Measurements from ENCODE around the gene CERS4. TPM values are rescaled to one million over a fixed set of nuclear protein-coding genes. Genes with fewer than 3 reads are reported as not detected.

Gene CERS4
- total and polyA plus RNA-seq, 2 donors (not counting 3 experiments of a cell fraction or from before 2014, with no cell fraction given): 4.9 to 7.7 TPM

DNA sequence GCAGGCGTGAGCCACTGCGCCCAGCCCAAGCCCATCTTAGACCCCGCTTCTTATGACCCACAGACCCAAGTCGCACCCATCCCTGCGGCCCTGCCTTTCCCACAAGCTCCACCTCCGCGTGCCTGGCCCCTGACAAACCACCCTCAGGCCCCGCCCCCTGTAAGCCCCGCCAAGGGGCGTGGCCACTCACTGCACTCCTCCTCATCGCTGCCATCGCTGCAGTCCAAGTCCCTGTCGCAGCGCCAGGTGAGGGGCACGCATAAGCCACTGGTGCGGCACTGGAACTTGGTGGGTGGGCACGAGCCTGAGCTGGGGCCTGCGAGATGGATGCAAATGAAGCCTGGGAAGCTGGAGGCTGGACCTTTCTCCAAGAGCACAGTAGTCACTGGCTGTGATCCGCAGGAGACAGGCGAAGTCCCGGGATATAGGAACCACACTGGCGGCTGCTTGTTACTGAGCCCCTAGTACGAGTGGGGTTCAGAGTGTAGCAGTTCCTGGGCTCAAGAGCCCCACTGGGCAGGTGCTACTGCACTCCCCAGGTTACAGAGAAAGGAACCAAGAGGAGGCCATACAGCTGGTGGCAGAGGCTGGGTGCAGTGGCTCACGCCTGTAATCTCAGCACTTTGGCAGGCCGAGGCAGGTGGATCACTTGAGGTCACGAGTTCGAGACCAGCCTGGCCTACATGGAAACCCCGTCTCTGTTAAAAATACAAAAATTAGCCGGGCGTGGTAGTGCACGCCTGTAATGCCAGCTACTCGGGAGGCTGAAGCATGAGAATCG is 95.9 kb downstream of the CERS4 start:
- H3K9ac ChIP-seq (replicated peaks; ENCODE audit: extremely low read depth, insufficient read depth, low read length): no peak overlapping the region
- H3K27me3 ChIP-seq (ENCODE audit: control insufficient read depth in 2 of 2, insufficient read depth in 2 of 2, low read length in 2 of 2): no peaks in the 10 kb centered on the region
- H2AFZ ChIP-seq (ENCODE audit: low read depth, low read length): no peak overlapping the region
- no peak for FAIRE-seq
- dilution Hi-C loops (cut with MboI; ENCODE audit: extremely low pct_ligation_motif_present, low sequenced_read_pairs): no loop called here
- no peaks in the 10 kb centered on the region for H4K20me1 ChIP-seq (replicated peaks; ENCODE audit: control insufficient read depth, extremely low read depth, insufficient read depth, low read length)
- no TSS peak for BruUV-seq (replicated peaks)
- intact Hi-C loops (cut with micrococcal nuclease): no loop called here
- peaks cover 12% of the 10 kb centered on the region for H3K4me1 ChIP-seq (ENCODE audit: control insufficient read depth, extremely low read depth, insufficient read depth, low read length)
- no peak for DNase-seq (ENCODE audit: low read depth, low spot score)
- H3K4me2 ChIP-seq (ENCODE audit: insufficient read depth, low read length): no peak overlapping the region
- H3K79me2 ChIP-seq (ENCODE audit: control insufficient read depth, insufficient read depth, low read length): peaks cover 11% of the 10 kb centered on the region
- POLR2A ChIA-PET: no interaction called here
- H3K36me3 ChIP-seq (ENCODE audit: control insufficient read depth in 2 of 2, extremely low read depth in 1 of 2, insufficient read depth in 2 of 2, low read length in 2 of 2): peaks cover 0 to 4% of the 10 kb centered on the region in 2 experiments
- CTCF ChIA-PET: no interaction called here
- H3K27ac ChIP-seq (ENCODE audit: insufficient read depth, low read depth, low read length): no peak overlapping the region
- H3K9me1 ChIP-seq (replicated peaks; ENCODE audit: control insufficient read depth, extremely low read depth, insufficient read depth, low read length): no peaks in the 10 kb centered on the region
- TF ChIP-seq, protein P1, sequence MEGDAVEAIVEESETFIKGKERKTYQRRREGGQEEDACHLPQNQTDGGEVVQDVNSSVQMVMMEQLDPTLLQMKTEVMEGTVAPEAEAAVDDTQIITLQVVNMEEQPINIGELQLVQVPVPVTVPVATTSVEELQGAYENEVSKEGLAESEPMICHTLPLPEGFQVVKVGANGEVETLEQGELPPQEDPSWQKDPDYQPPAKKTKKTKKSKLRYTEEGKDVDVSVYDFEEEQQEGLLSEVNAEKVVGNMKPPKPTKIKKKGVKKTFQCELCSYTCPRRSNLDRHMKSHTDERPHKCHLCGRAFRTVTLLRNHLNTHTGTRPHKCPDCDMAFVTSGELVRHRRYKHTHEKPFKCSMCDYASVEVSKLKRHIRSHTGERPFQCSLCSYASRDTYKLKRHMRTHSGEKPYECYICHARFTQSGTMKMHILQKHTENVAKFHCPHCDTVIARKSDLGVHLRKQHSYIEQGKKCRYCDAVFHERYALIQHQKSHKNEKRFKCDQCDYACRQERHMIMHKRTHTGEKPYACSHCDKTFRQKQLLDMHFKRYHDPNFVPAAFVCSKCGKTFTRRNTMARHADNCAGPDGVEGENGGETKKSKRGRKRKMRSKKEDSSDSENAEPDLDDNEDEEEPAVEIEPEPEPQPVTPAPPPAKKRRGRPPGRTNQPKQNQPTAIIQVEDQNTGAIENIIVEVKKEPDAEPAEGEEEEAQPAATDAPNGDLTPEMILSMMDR (IDR thresholded peaks at IDR 0.05; ENCODE audit: extremely low read depth in 1 of 2, insufficient read depth in 1 of 2, low read depth in 1 of 2, low read length in 2 of 2): no peak
- TF ChIP-seq GATA2 (IDR thresholded peaks at IDR 0.05; ENCODE audit: insufficient read depth, insufficient read length, low read depth, low read length) (no peak), MYC (IDR thresholded peaks at IDR 0.05; ENCODE audit: low read depth, low read length) (no peak), POLR2AphosphoS5 (IDR thresholded peaks at IDR 0.05; ENCODE audit: insufficient read depth, low read depth, low read length) (no peak), JUN (IDR thresholded peaks at IDR 0.05; ENCODE audit: borderline replicate concordance, insufficient read depth, insufficient read length, low read depth) (no peak), EZH2 (IDR thresholded peaks at IDR 0.05; ENCODE audit: borderline replicate concordance, low read depth, low read length, severe bottlenecking) (no peak), POLR2A (IDR thresholded peaks at IDR 0.05; ENCODE audit: low read depth, low read length) (no peak), FOS (IDR thresholded peaks at IDR 0.05; ENCODE audit: borderline replicate concordance, insufficient read depth, low read length) (no peak)
- TF ChIP-seq, protein P2, sequence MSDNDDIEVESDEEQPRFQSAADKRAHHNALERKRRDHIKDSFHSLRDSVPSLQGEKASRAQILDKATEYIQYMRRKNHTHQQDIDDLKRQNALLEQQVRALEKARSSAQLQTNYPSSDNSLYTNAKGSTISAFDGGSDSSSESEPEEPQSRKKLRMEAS (IDR thresholded peaks at IDR 0.05; ENCODE audit: insufficient read depth, insufficient read length): no peak
- no peaks in the 10 kb centered on the region for H3K9me3 ChIP-seq (replicated peaks; ENCODE audit: control insufficient read depth, insufficient read depth, low read length)
- no peak overlapping the region for H3K4me3 ChIP-seq (replicated peaks in 1 of 3; ENCODE audit: insufficient read depth in 1 of 3, low read depth in 1 of 3, low read length in 3 of 3)
